ENCODE measurements around the gene TARP.

The TARP gene

GRCh38 chr7:38312821-38313220 is 39.4 kb upstream of the TARP start:
- WGBS (ENCODE audit: low lambda C conversion rate) = 75% methylated on average over 2 of the region's 2 CpGs
- no peaks in the 10 kb centered on the region for H3K9me2 ChIP-seq
- 0 out of 2 replicates have a peak overlapping the region, but pooled peaks have one; percentile 18 for H3K4me2 ChIP-seq
- peaks cover 0 to 11% of the 10 kb centered on the region in 2 experiments; a peak in 3 of 4 replicates for H3K4me1 ChIP-seq (ENCODE audit: control insufficient read depth in 1 of 2, insufficient read depth in 2 of 2, low read depth in 1 of 2, low read length in 1 of 2)
- no peak for DNase-seq
- H3F3A ChIP-seq (replicated peaks; ENCODE audit: insufficient read depth) = no peaks in the 10 kb centered on the region
- H3K9ac ChIP-seq = no peak overlapping the region
- no peaks in the 10 kb centered on the region for H4K20me1 ChIP-seq (ENCODE audit: insufficient read depth)
- no peaks in the 10 kb centered on the region; the same call in 1 of the 2 replicates for H3K27me3 ChIP-seq (ENCODE audit: insufficient read depth)
- no peaks in the 10 kb centered on the region for H3K36me3 ChIP-seq (replicated peaks in 1 of 2; ENCODE audit: control insufficient read depth in 1 of 2, insufficient read depth in 2 of 2, low read length in 1 of 2)
- H3K9me3 ChIP-seq = no peaks in the 10 kb centered on the region
- H3K27ac ChIP-seq (ENCODE audit: low read depth in 2 of 2, low read length in 1 of 2) = no peak overlapping the region
- CTCF ChIA-PET = interaction anchor here (0.9 to 4.5 kb wide), 5 partner anchors 37 to 204 kb away, joined by 3 to 25 read pairs (median 3); no protein-coding TSS in a partner anchor
- POLR2A ChIA-PET = no interaction called here
- H3K4me3 ChIP-seq (ENCODE audit: low read depth in 2 of 2, low read length in 1 of 2) = no peak overlapping the region
- no peak for TF ChIP-seq TEAD4 (IDR thresholded peaks at IDR 0.05; ENCODE audit: borderline replicate concordance, insufficient read depth)
- no peak for TF ChIP-seq FOXM1 (IDR thresholded peaks at IDR 0.05; ENCODE audit: low read depth)
- TF ChIP-seq GABPA (IDR thresholded peaks at IDR 0.05; ENCODE audit: low read depth) = no peak
- no peaks in the 10 kb centered on the region for H3K79me2 ChIP-seq (ENCODE audit: insufficient read depth)
- H2AFZ ChIP-seq (ENCODE audit: low read depth) = 0 out of 2 replicates have a peak overlapping the region, but pooled peaks have one; percentile 7

DNA sequence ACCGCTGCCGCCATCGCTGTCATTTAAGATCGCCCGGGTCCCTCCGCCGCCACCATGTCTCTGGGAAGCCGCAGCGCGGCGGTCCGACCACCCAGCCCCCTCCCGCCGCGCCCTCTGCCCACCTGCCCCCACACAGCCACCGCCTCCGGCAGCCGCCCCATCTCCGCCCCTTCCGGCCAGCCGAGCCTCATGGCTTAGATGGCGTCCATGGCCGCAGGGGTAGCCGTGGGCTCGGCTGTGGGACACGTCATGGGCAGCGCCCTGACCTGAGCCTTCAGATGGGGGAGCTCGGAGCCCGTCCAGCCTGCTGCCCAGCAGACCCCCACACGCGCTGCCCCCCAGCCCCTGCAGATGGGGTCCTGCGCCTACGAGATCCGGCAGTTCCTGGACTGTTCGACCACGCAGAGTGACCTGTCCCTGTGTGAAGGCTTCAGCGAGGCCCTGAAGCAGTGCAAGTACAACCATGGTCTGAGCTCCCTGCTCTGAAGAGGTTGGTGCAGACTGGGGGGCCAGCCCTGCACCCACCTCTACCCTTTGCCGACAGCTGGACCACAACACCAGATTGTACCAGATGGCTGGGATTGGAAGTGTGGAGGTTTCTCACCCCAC is 38.0 kb upstream of the TARP start:
- Histone ChIP-seq H3K27ac (ENCODE audit: low read depth in 2 of 2, low read length in 1 of 2) (no peak overlapping the region), H3F3A (replicated peaks; ENCODE audit: insufficient read depth) (no peaks in the 10 kb centered on the region), H3K27me3 (ENCODE audit: insufficient read depth) (no peaks in the 10 kb centered on the region; the same call in 1 of the 2 replicates), H3K4me3 (ENCODE audit: low read depth in 2 of 2, low read length in 1 of 2) (no peak overlapping the region), H3K79me2 (ENCODE audit: insufficient read depth) (no peaks in the 10 kb centered on the region), H3K9me2 (no peaks in the 10 kb centered on the region), H4K20me1 (ENCODE audit: insufficient read depth) (no peaks in the 10 kb centered on the region), H2AFZ (ENCODE audit: low read depth) (0 out of 2 replicates have a peak overlapping the region, but pooled peaks have one; percentile 50), H3K9me3 (no peaks in the 10 kb centered on the region), H3K4me2 (no peak overlapping the region), H3K9ac (no peak overlapping the region), H3K4me1 (ENCODE audit: control insufficient read depth in 1 of 2, insufficient read depth in 2 of 2, low read depth in 1 of 2, low read length in 1 of 2) (peaks cover 0 to 11% of the 10 kb centered on the region in 2 experiments; a peak in 3 of 4 replicates), H3K36me3 (replicated peaks in 1 of 2; ENCODE audit: control insufficient read depth in 1 of 2, insufficient read depth in 2 of 2, low read length in 1 of 2) (no peaks in the 10 kb centered on the region)
- TF ChIP-seq TEAD4 (IDR thresholded peaks at IDR 0.05; ENCODE audit: borderline replicate concordance, insufficient read depth) (no peak), RFX5 (IDR thresholded peaks at IDR 0.05; ENCODE audit: low read length) (no peak), CTCF (IDR thresholded peaks at IDR 0.05) (no peak), FOSL2 (IDR thresholded peaks at IDR 0.05; ENCODE audit: borderline replicate concordance, low read depth) (no peak), RXRA (IDR thresholded peaks at IDR 0.05; ENCODE audit: borderline replicate concordance, low read depth) (no peak), POLR2AphosphoS5 (IDR thresholded peaks at IDR 0.05; ENCODE audit: low read depth, low read length) (no peak), EZH2phosphoT487 (IDR thresholded peaks at IDR 0.05; ENCODE audit: borderline replicate concordance, low read depth) (no peak)
- ChIA-PET CTCF (interaction anchor here (0.8 to 4.5 kb wide), 7 partner anchors 16 to 158 kb away, joined by 3 to 25 read pairs (median 3); no protein-coding TSS in a partner anchor), POLR2A (no interaction called here)
- DNase-seq = peak; percentile 65
- 51% methylated on average over 25 of the region's 38 CpGs for WGBS (ENCODE audit: low lambda C conversion rate)
